Occipital lobe (tissue), 2 donors: Measurements from ENCODE around the gene GAREM1. TPM values are rescaled to one million over a fixed set of nuclear protein-coding genes. Genes with fewer than 3 reads are reported as not detected.
"Not testable (repeated sequence)": the region's sequence is repeated elsewhere in the genome, so short reads cannot be mapped to it uniquely, and the experiment has no call there.

Experiments
- DNase-seq: peaks from one replicate; lab custom pipeline; 2025; lab: John Stamatoyannopoulos, UW
- total RNA-seq: library from RNA; depleted of rRNA; stranded (reverse); fragments of >200 nt; gene quantifications from one replicate; pipeline ENCODE4 v1.2.3, GENCODE V29; 2014

Gene GAREM1
- 22.0 TPM for total RNA-seq

DNA sequence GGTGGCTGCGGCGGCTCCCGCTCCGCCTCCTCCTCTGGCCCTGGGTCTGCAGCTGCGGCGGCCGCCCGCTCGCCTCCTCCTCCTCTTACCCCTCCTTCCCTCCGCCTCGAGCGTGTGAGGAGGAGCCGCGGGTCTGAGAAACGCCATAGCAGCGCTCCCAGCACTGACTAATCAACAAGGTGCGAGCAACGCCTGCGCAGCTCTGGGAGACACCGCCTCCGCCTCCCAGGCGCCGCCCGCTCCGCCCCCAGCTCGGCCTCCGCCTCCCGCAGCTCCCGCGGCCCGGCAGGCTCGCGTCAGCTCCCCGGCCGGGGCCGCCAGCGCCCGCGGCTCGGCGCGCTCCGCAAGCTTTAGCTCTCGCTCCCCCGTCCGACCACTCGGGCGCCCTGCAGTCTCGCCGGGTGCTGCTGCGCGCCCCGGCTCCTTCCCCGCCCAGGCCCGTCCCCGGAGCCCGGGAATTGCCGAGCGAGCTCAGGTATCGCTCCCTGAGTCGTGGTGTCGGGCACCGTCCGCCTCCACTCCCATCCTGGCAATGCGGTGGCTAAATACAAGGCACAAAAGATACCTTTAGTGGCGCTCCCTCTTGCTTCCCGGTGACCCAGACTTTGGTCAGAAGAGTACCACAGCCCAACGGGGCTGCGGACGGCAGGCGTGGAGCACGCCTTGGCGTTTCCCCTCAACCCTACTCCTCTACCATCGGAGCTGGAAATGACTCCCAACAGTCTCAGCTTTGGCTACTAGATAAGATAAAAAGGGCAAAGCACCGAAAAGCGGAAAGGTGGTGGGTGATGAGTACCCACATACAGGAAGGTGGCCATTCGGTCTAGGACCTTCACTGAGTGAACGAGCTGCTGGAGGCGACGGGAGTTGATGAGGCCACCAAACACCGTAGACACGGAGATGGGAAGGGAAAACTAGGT lies at the start of gene GAREM1:
TSS of gene GAREM1 (minus strand) at position 169 of the 920 bp plus-strand sequence. CDS start 454 bp downstream, outside the sequence.
- DNase-seq: peak; percentile 93

DNA sequence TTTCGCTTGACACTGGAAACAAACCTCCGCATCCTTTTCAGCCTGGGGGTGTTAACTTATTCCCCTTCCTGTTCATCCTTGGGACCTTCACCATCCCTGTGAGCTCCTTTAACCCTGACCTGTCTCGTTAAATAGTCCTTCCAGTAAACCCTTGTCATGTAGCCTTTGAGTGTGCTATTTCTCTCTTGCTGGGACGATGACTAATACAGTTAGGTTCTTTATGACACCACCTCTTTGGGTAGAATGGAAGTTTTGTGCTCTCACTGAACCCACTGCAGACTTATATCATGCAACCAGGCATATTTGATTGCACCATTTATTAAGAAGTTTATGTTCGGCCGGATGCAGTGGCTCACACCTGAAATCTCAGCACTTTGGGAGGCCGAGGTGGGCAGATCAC lies 40.5 kb upstream of the GAREM1 start:
- no peak for DNase-seq

DNA sequence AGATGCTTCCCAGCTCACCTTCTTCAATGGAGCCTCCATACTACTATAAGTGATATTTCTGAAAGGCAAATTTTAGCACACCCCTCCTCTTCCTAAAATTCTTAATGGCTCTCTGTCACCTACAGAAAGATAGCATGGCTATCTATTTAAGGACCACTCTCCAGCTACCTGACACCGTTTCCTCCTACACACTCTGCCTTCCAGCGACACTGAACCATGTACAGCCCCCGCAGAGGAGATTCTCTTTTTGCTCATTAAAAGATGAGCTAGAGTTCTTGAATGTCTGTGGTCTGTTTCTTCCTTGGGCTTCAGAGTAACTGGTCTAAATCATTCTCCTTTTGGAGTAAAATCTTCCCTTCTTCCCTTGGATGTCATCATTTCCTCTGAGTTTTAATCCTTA lies 38.4 kb upstream of the GAREM1 start:
- DNase-seq: no peak

DNA sequence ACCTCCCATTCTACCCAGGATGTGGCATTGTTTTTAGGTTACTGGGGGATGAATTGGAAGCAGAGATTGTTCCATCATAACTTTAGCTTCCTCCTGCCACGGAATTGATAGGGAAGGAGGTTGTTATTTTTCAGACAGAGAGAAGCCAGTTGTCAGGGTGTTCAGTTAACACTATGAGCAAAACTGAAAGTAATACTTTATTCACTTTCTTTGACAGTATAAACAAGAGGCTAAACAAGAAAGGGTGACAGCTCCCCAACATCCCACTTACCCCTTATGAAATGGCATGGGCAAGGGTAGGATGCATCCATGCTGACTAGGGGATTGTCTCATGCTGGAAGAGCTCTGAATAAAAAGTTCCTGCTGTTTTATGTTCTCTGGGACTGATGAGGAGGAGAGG lies 36.4 kb upstream of the GAREM1 start:
- no peak for DNase-seq

DNA sequence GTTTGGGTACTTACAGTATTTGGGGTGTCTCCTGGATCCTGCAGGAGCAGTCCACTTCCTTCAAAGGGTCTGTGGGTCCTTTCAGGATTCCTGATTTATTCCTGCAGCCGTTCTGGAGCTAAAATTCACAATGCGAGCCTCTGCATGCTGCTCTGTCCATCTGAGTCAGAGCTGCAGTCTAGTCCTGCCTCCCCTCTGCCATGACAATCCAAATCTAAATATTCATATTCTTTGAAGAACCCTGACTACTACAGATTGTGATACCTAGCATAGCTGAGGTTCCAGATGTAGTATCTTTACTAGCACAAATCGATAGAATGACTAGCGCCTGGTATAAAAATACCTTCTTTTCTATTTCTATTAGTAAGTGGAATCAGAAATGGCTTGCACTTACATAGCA lies 31.3 kb upstream of the GAREM1 start:
- no peak for DNase-seq

DNA sequence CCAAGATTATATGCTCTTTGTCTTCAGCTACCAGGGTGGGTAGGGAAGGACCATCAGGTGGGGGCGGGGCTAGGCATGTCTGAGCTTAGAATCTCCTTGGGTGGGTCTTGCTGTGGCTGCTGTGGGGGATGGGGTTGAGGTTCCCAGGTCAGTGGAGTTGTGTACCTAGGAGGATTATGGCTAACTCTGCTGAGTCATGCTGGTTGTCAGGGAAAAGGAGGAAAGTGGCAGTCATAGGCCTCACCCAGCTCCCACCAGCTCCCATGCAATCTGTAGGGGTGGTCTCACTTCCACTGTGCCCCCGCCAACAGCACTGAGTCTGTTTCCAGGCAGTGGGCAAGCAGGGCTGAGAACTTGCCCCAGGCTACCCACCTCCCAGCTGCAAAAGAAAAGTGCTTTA lies 30.6 kb upstream of the GAREM1 start:
- DNase-seq: not testable (repeated sequence)

DNA sequence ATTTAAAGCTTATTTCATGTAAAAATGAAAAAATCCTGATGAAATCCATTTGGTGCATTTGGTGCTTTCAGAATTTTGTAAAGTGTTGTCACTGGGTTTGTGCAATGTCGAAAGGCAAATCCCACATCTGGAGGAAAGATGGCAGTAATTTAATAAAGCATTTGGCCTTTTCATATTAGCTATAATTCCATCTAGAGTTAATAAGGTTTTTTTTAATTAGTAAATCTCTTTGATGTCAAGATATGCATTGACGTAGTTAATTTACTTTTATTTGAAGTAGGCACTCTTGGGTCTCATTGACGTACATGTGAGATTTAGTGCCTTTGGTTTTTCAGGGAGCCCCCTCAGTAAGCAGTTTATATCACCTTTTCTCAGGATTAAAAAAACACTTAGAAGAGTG lies 12.3 kb upstream of the GAREM1 start:
- DNase-seq: no peak

DNA sequence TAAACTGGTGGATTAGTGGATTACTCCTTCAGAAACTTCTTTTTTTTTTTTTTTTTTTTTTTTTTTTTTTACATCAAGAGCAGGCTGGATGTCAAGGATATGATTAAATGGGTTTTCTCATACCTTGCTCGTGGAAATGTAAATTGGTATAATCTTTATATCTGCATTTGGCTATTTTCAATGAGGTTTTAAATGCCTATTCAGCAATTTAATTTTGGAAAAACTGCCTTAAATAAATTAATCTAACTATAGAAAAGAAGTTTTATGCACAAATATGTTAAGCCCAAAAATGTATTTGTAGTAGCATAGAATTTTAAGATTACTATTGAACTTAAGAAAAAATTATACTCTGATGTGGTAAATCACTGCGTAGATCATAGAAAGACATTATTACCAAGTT lies 11.4 kb upstream of the GAREM1 start:
- no peak for DNase-seq

DNA sequence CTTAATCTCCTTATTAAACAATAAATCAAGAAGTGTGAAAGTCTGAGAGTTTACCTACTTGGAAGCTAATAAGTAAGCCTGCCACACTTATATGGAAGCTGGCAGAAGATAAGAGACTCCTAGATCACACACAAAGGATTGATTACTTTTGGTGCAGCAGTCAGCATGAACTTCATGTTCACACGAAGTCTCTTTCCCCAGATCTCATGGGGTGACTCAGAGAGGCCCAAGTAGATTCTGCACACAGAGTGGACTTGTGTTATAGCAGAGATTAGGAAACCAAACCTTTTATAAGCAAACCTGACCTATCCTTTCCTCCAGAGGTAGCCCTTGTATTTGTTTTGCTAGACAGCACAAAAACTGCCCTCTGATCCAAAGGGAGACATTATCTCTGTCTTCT lies 9.9 kb upstream of the GAREM1 start:
- DNase-seq: no peak

DNA sequence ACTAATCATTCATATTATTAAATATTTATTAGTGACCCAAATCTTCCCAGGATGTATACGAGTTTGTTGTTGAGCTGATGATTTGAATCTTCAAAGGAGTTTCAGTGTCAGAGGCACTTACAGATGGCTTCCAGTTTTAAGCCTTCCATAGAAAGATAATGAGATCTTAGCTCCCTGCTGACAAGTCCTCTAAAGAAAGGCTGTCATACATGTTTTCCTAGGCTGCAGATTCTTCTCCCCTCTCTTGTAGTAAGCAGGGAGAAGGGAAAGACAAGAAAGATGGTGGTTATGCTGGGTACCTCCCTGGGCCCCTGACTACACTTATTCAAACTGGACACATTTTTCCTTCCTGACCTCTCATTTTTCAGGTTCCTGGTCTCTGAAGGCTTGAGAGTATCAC lies 8.1 kb upstream of the GAREM1 start:
- DNase-seq: no peak

DNA sequence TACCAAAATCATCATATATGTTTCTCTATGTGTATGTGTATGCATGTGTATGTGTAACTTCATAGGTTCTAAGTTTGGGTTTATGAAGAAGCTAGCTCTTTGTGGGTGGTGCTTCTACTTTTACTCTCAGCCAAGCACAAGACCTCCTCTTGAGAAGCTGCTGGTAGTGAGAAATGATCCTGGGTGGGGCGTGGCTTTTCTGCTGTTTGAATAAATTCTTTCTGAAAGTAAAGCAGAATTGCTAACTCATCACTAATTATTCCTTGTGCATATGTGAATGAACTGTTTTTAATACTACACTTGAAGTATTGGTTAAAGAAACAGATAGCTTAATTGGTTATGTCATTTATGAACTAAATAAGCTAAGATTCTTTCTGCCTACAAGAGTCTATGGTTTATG lies 7.6 kb upstream of the GAREM1 start:
- no peak for DNase-seq

DNA sequence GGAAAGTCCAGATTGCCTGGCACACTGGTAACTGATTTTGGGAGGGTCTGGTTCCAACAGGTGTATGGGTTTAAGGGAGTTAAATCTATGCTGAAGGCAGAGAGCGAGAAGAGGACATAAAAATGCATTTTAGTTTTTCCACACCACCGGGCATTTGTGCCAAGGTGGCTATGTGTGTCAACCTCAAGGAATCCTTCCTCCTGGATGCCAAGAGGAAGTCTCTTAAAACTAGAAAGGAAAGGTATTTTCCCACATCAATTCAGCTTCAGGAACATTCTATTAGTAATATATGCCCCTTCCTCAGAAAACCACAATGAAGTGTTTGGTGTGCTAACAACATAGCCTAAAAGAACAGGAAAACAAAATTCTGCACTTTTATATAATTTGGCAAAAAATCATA lies 5.4 kb upstream of the GAREM1 start:
- DNase-seq: no peak

DNA sequence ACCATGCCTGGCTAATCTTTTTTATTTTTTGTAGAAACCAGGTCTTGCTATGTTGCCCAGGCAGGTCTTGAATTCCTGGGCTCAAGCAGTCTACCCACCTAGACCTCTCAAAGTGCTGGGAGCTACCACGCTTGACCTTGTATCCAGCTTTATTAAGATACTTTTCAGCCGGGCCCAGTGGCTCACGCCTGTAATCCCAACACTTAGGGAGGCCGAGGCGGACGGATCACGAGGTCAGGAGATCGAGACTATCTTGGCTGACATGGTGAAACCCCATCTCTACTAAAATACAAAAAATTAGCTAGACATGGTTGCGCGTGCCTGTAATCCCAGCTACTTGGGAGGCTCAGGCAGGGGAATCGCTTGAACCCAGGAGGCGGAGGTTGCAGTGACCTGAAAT lies 4.4 kb upstream of the GAREM1 start:
- DNase-seq: not testable (repeated sequence)

DNA sequence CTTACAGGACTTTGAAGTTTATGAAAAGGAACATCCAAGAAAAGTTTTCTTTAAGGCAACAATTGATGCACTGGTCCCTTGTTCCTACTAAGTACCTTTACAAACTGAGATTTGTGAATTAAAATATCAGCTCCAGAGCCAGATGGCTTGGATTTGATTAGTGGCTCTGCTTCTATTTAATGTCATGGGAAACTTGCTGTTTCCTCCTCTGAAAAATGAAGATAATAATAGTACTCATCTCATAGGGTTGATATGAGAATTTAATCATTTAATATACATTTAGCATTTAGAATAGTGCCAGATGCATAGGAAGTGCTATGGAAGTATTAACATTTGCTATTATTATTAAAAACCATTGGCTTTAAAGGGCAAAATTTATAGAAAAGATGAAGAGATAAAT lies 2.6 kb upstream of the GAREM1 start:
- no peak for DNase-seq

DNA sequence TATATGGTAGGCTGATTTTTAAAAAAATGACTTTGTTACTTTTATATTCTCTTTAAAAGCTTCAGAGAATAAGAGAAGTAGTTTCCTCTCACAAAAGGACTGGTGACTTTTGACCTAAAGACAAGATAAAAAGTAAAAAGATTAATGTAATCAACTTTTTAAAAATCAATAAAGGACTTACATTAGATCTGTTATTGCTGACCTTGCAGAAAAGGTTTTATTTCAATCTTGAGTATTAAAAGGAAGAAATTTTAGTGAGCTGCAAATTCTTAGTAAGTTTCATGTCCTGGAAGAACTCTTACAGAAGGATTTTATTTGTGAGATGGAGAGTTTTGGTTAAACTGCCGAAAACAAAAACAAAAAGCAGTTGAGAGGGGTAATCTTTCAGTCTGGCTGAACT lies 2.2 kb upstream of the GAREM1 start:
- no peak for DNase-seq

DNA sequence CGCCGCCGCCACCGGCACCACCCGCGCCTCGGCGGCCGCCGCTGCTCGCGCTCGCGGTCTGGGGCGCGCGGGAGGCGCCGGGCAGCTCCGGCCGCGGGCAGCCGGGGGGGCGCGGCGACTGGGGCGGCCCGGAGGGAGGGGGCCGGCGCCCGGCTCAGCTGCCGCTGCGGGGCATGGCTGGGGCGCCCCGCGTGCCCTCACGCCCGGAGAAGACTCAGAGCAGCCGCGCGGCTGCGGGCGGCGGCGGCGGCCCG lies 295 bp downstream of the GAREM1 start:
- DNase-seq: no peak

DNA sequence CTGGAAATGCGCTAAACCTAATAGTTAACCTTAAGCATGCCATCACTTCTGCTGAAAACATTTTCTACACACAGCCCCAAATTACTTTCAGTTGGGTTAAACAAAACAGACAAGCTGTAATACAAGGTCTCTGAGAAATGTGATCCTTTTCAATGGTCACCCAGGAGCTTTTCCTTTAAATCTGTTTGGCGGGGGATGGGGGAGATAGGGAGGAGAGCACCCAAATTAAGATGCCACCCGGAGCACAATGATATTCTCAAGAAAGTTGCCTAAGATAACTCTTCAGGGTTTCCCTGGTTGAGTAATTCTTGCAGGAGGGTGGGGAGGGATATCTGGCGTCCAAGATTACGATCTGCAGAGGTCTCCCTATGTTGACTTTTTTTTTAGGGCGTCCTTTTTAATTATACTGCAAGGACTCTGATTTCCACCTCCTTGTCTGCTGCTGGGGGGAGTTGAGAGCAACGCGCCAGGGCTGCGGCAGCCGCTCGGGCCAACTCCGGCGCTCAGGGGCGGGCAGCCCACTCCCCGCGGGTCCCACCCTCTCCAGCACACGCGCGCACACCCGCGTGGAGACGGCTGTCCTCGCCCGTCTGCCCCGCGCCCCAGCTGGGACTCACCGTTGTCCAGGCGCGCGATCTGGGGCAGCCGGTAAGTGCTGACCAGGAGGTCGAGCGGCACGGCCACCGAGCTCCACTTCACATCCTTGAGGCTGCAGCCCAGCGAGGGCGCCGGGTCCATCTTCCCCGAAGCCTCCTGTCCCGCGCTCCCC lies 807 bp downstream of the GAREM1 start:
- no peak for DNase-seq

DNA sequence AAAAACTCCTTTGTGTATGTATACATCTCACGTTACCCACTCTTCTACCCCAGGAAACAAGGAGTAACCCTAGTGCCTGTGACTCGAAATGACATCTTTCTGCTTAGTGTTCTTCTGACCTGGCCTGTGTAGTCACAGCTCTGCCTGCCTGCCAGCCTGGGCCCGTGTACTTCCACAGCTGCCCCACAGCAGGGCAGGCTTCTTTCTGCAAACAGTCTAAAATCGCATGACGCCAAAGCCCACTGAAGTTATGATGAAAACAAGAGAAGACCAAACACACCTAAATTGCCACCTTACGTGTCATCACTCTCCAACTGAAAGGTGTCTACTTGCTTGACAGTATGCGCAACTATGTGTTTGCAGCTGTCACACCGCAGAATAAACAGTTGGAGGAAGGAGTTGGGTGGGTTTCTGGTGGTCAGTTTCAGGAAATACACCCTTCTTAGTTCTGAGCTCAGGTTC lies 1.5 kb downstream of the GAREM1 start:
- DNase-seq: peak; percentile 29

DNA sequence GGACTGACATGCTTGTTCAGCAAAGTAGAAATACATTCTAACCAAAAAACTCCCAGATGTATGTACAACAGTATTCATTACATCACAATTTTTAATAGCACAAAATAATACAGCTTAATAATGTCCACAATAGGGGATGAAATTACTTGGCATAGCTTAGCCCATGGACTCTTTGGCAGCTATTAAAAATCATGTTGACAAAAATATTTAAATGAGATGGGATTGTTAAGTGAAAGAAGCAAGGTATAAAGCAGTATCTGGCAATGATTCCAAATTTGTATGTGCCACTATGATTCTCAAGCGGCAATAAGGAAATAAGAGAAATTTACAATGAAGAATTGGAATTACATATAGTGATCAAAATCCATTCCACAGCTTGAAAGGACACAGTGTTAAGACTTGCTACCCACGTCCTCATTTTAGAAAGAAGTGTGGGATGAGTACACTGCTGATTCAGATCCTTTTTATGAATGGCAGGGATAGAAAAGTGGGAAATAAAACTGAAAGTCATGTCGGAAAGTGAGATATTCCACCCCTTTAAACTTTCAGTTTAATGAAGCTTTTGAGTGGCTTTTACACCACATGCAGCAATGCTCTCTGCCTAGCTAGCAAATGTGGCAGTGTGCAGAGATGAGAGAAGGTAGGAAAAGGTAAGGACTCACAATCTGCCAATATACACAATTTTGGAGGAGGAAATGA lies 2.4 kb downstream of the GAREM1 start:
- no peak for DNase-seq

DNA sequence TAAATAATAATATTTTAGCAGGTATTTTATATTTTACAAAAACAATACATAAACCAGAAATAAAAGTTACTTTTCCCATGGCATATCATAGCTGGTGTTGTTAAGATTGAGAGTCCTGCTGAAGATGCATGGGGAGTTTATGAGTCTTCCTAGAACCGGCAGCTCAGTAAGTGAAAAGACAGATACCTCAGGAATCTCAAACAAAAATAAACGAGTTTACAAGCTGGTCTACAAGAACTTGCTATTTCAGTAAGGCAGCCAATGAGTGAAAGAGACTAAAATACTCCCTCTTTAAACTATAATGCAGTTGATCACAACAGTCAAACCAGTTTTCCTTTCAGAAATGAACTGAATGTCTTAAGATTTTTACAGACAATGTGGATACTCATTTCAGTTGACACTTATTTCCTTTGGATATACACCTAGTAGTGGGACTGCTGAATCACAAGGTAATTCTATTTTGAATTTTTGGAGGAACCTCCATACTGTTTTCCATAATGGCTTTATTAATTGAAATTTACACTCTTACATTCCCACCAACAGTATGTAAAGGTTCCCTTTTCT lies 8.9 kb downstream of the GAREM1 start:
- no peak for DNase-seq

DNA sequence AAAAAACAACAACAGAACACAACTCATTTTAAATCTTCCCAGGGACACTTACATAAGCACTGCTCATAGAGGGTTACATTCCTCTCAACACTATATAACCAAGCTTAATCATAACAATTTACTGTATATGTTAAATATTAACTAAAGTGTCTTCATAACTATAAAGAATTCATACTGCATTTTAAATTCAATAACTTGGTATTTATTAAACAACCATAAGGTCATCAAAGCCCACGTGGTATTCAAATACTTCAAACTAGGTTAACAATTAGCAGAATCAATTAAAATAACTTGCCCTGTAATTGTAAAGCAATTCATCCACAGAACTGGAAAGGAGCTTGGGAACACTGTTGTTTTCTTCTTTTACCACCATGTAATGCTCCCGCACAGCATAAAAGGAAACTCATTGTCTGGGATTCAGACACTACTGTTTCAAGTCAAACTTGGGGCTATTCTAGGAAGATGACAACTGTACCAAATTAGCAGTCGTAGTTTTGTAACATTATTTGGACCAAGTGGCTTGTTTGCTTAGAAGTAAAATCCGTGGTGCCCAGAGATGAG lies 10.4 kb downstream of the GAREM1 start:
- no peak for DNase-seq
